Prostate gland (tissue), 2 donors: ENCODE data around the gene FAM163B. TPM values are rescaled to one million over a fixed set of nuclear protein-coding genes. Genes with fewer than 3 reads are reported as not detected.

Source experiments
- DNase-seq: peaks from one replicate; pipeline ENCODE4 v3.0.0-alpha.2; 2019; ENCODE audit warnings: low spot score
- H3K27ac ChIP-seq, 2 donors: fragments of 200-600 bp; sonication (generic); 2 replicates each; pipeline ENCODE4 v1.5.1; 2017 to 2019
- H3K27me3 ChIP-seq: fragments of 200-600 bp; sonication (generic); replicated peaks from 2 replicates; pipeline ENCODE4 v1.5.1; 2019; ENCODE audit not compliant: insufficient read depth
- H3K36me3 ChIP-seq, 2 donors: fragments of 200-600 bp; sonication (generic); 1 replicate in 1 of 2; 2 replicates in 1 of 2; pipeline versions ENCODE4 v1.5.1 to v1.8.1; 2017 to 2019
- H3K4me1 ChIP-seq: fragments of 200-600 bp; sonication (generic); replicated peaks from 2 replicates; pipeline ENCODE4 v1.5.1; 2019
- H3K4me3 ChIP-seq, 2 donors: fragments of 200-600 bp; sonication (generic); 2 replicates each; pipeline ENCODE4 v1.5.1; 2017 to 2019
- H3K9me3 ChIP-seq: fragments of 200-600 bp; sonication (generic); 2 replicates; pipeline ENCODE4 v1.5.1; 2017
- CTCF ChIP-seq, 4 experiments: fragments of 200-600 bp in 2 of 4; fragments of 450-650 bp in 2 of 4; sonication (generic) in 2 of 4; IDR thresholded peaks; 1 replicate in 3 of 4; 2 replicates in 1 of 4; pipeline ENCODE4 v1.5.1; 2016 to 2019; ENCODE audit warnings: antibody characterized with exemption in 4 of 4, mild to moderate bottlenecking in 2 of 4, moderate library complexity in 2 of 4
- POLR2A ChIP-seq: fragments of 450-650 bp; IDR thresholded peaks from one replicate; pipeline ENCODE4 v1.6.1; 2016; ENCODE audit warnings: antibody characterized with exemption, mild to moderate bottlenecking
- POLR2AphosphoS5 ChIP-seq: sonication (generic); formaldehyde crosslinking; IDR thresholded peaks from one replicate; pipeline ENCODE4 v1.6.1; 2017; ENCODE audit warnings: antibody characterized with exemption
- WGBS: methylation state at CpG from one replicate; pipeline ENCODE4 v1.1.5; 2018; 5-methylcytosine and 5-hydroxymethylcytosine counted together
- intact Hi-C: fragments of 100-400 bp; cut with DNase I; formaldehyde crosslinking; loops from one replicate; pipeline ENCODE4 v1.14.2; 2022
- total RNA-seq, 2 donors: library from RNA; depleted of rRNA; stranded (reverse); fragments of >200 nt; gene quantifications; one replicate each; pipeline ENCODE4 v1.1.0, GENCODE V29; 2016

The FAM163B gene
- total RNA-seq, 2 donors from 2014 or later = 0.85 TPM; not detected in 1

- H3K4me3 ChIP-seq = peak within 1 kb of the TSS; percentile 14 to 27
- peak; percentile 26 for DNase-seq
- no peaks in the 10 kb centered on the region for H3K36me3 ChIP-seq
- no peak within 1 kb of the TSS for H3K27ac ChIP-seq
- no peak for TF ChIP-seq POLR2AphosphoS5
- no peak for TF ChIP-seq POLR2A
- TF ChIP-seq CTCF (IDR thresholded peaks at IDR 0.05) = no peak
- peaks cover 6% of the 10 kb centered on the region for H3K4me1 ChIP-seq
- H3K27me3 ChIP-seq = no peaks in the 10 kb centered on the region
- intact Hi-C loops = no loop called here
- WGBS = 3% methylated on average over 40 of the region's 70 CpGs
- H3K9me3 ChIP-seq = no peaks in the 10 kb centered on the region
These were observed 74.6 kb downstream of the FAM163B start, which contains the start of gene ADAMTSL2 for GRCh38 chr9:133534346-133535291. Gene ADAMTSL2, plus strand, starts transcription at chr9:133534704. Its CDS starts 2,009 bp downstream, at chr9:133536713.

- H3K27me3 ChIP-seq = peaks cover 2% of the 10 kb centered on the region
- DNase-seq = no peak
These were observed 75.3 kb downstream of the FAM163B start for GRCh38 chr9:133533857-133534256.

GRCh38 chr9:133532937-133533668 is 76.1 kb downstream of the FAM163B start:
- peaks cover 6% of the 10 kb centered on the region for H3K4me1 ChIP-seq
- peak; percentile 39 for DNase-seq
- H3K27ac ChIP-seq = no peak overlapping the region
- WGBS = 63% methylated on average over 20 of the region's 20 CpGs
- intact Hi-C loops = loop anchor here (2.0 kb wide), 1 partner anchor 194 kb away; no protein-coding TSS in a partner anchor
- H3K9me3 ChIP-seq = no peaks in the 10 kb centered on the region
- H3K36me3 ChIP-seq = no peaks in the 10 kb centered on the region
- H3K27me3 ChIP-seq = peaks cover 5% of the 10 kb centered on the region
- no peak for TF ChIP-seq POLR2AphosphoS5
- peak; percentile 34 to 73 (median 55) for TF ChIP-seq CTCF (IDR thresholded peaks at IDR 0.05)
- no peak for TF ChIP-seq POLR2A
- no peak overlapping the region for H3K4me3 ChIP-seq

More at GRCh38 chr9:133533857-133534256, 75.3 kb downstream of the FAM163B start:
- no peak overlapping the region for H3K27ac ChIP-seq
- intact Hi-C loops = loop anchor here (2.0 kb wide), 1 partner anchor 193 kb away; no protein-coding TSS in a partner anchor
- H3K4me1 ChIP-seq = peaks cover 6% of the 10 kb centered on the region
- WGBS = 61% methylated on average over 9 of the region's 9 CpGs
- TF ChIP-seq POLR2AphosphoS5 = no peak
- no peak for TF ChIP-seq POLR2A
- TF ChIP-seq CTCF (IDR thresholded peaks at IDR 0.05) = no peak
- H3K4me3 ChIP-seq = no peak overlapping the region
- H3K9me3 ChIP-seq = no peaks in the 10 kb centered on the region
- H3K36me3 ChIP-seq = no peaks in the 10 kb centered on the region

GRCh38 chr9:133531293-133531692 is 77.9 kb downstream of the FAM163B start:
- Histone ChIP-seq H3K9me3 (no peaks in the 10 kb centered on the region), H3K4me3 (no peak overlapping the region), H3K36me3 (no peaks in the 10 kb centered on the region), H3K27me3 (peaks cover 5% of the 10 kb centered on the region), H3K27ac (no peak overlapping the region), H3K4me1 (peaks cover 12% of the 10 kb centered on the region)
- WGBS = 80% methylated on average over 9 of the region's 9 CpGs
- intact Hi-C loops = no loop called here
- TF ChIP-seq POLR2AphosphoS5 = no peak
- no peak for TF ChIP-seq POLR2A
- no peak for TF ChIP-seq CTCF (IDR thresholded peaks at IDR 0.05)
- no peak for DNase-seq
